H9 (cell line): ENCODE data around the gene TTC3. TPM values are rescaled to one million over a fixed set of nuclear protein-coding genes. Genes with fewer than 3 reads are reported as not detected.

ENCODE experiments used
- DNase-seq: peaks from one replicate; pipeline ENCODE4 v3.0.0-alpha.2; 2017
- H2AFZ ChIP-seq: one replicate; pipeline ENCODE4 v1.6.1; 2013; ENCODE audit warnings: mild to moderate bottlenecking, low read length, control low read depth, moderate library complexity
- H2AK5ac ChIP-seq: 2 replicates; pipeline ENCODE4 v1.6.1; 2013; ENCODE audit warnings: low read length, control low read depth, mixed read lengths; ENCODE audit not compliant: insufficient read length
- H2BK120ac ChIP-seq: one replicate; pipeline ENCODE4 v1.6.1; 2013; ENCODE audit warnings: low read depth, mild to moderate bottlenecking, low read length, control low read depth, inconsistent platforms; ENCODE audit not compliant: poor library complexity, severe bottlenecking
- H2BK12ac ChIP-seq: 2 replicates; pipeline ENCODE4 v1.6.1; 2013; ENCODE audit warnings: low read length, control low read depth, mixed read lengths, low read depth; ENCODE audit not compliant: insufficient read length
- H2BK15ac ChIP-seq: 2 replicates; pipeline ENCODE4 v1.6.1; 2013; ENCODE audit warnings: low read depth, low read length, control low read depth
- H2BK20ac ChIP-seq: one replicate; pipeline ENCODE4 v1.6.1; 2013; ENCODE audit warnings: low read depth, mild to moderate bottlenecking, low read length, control low read depth, inconsistent platforms; ENCODE audit not compliant: poor library complexity, severe bottlenecking
- H2BK5ac ChIP-seq: 2 replicates; pipeline ENCODE4 v1.6.1; 2013; ENCODE audit warnings: low read length, control low read depth, mixed read lengths; ENCODE audit not compliant: insufficient read length
- H3K14ac ChIP-seq: 2 replicates; pipeline ENCODE4 v1.6.1; 2013; ENCODE audit warnings: low read length, control low read depth; ENCODE audit not compliant: insufficient read depth
- H3K18ac ChIP-seq: 2 replicates; pipeline ENCODE4 v1.6.1; 2013; ENCODE audit warnings: low read depth, mild to moderate bottlenecking, mixed read lengths, low read length, control low read depth; ENCODE audit not compliant: insufficient read length
- H3K23ac ChIP-seq: 2 replicates; pipeline ENCODE4 v1.6.1; 2013; ENCODE audit warnings: low read length, control low read depth, mixed read lengths, low read depth; ENCODE audit not compliant: insufficient read length
- H3K23me2 ChIP-seq: 2 replicates; pipeline ENCODE4 v1.6.1; 2013; ENCODE audit warnings: low read depth, mild to moderate bottlenecking, mixed read lengths, low read length, control low read depth; ENCODE audit not compliant: insufficient read length, poor library complexity, severe bottlenecking
- H3K27ac ChIP-seq: 2 replicates; pipeline ENCODE4 v1.5.1; 2013; ENCODE audit warnings: low read length, control low read depth, mixed read lengths, low read depth; ENCODE audit not compliant: insufficient read length
- H3K27me3 ChIP-seq: 2 replicates; pipeline ENCODE4 v1.6.1; 2013; ENCODE audit warnings: low read length, control low read depth, inconsistent platforms; ENCODE audit not compliant: insufficient read depth
- H3K4ac ChIP-seq: 2 replicates; pipeline ENCODE4 v1.6.1; 2013; ENCODE audit warnings: low read depth, mild to moderate bottlenecking, control low read depth, inconsistent platforms, low read length, moderate library complexity
- H3K4me1 ChIP-seq: 2 replicates; pipeline ENCODE4 v1.6.1; 2013; ENCODE audit warnings: low read length, control low read depth, inconsistent platforms; ENCODE audit not compliant: insufficient read depth
- H3K4me2 ChIP-seq: 2 replicates; pipeline ENCODE4 v1.6.1; 2013; ENCODE audit warnings: low read length, control low read depth, mixed read lengths; ENCODE audit not compliant: insufficient read length, insufficient read depth
- H3K56ac ChIP-seq: 2 replicates; pipeline ENCODE4 v1.6.1; 2013; ENCODE audit warnings: low read depth, mild to moderate bottlenecking, mixed read lengths, low read length, control low read depth; ENCODE audit not compliant: insufficient read length
- H3K79me1 ChIP-seq: 2 replicates; pipeline ENCODE4 v1.6.1; 2013; ENCODE audit warnings: low read depth, mild to moderate bottlenecking, moderate library complexity, low read length, control low read depth, inconsistent platforms; ENCODE audit not compliant: insufficient read depth, poor library complexity, severe bottlenecking
- H3K79me2 ChIP-seq: 2 replicates; pipeline ENCODE4 v1.6.1; 2013; ENCODE audit warnings: low read length, control low read depth, inconsistent platforms; ENCODE audit not compliant: insufficient read depth
- H3K9ac ChIP-seq: 2 replicates; pipeline ENCODE4 v1.6.1; 2013; ENCODE audit warnings: low read length, control low read depth, mixed read lengths; ENCODE audit not compliant: insufficient read length; ENCODE audit errors: extremely low read depth
- H3K9me3 ChIP-seq: one replicate; pipeline ENCODE4 v1.6.1; 2013; ENCODE audit warnings: low read depth, low read length, inconsistent platforms; ENCODE audit not compliant: control insufficient read depth
- H3T11ph ChIP-seq: one replicate; pipeline ENCODE4 v1.6.1; 2013; ENCODE audit warnings: mild to moderate bottlenecking, low read length, control low read depth, inconsistent platforms
- H4K20me1 ChIP-seq: one replicate; pipeline ENCODE4 v1.6.1; 2013; ENCODE audit not compliant: control insufficient read depth, insufficient read length, insufficient read depth
- H4K5ac ChIP-seq: 2 replicates; pipeline ENCODE4 v1.6.1; 2013; ENCODE audit warnings: low read depth, mild to moderate bottlenecking, mixed read lengths, low read length, control low read depth; ENCODE audit not compliant: insufficient read length
- H4K8ac ChIP-seq: replicated peaks from 2 replicates; pipeline ENCODE4 v1.6.1; 2013; ENCODE audit warnings: low read length, control low read depth, mixed read lengths, low read depth; ENCODE audit not compliant: insufficient read length
- H4K91ac ChIP-seq: 2 replicates; pipeline ENCODE4 v1.6.1; 2013; ENCODE audit warnings: low read depth, mild to moderate bottlenecking, moderate library complexity, mixed read lengths, low read length, control low read depth; ENCODE audit not compliant: insufficient read length
- H3K27ac Mint-ChIP-seq, 3 experiments: 2 replicates in 2 of 3; 3 replicates in 1 of 3; pipeline ENCODE4 v1.8.0; 2020 to 2021; ENCODE audit warnings: mixed read lengths in 3 of 3, mild to moderate bottlenecking in 1 of 3, moderate library complexity in 1 of 3
- H3K27me3 Mint-ChIP-seq: 2 replicates; pipeline ENCODE4 v1.8.0; 2021; ENCODE audit warnings: low read depth, mild to moderate bottlenecking, moderate library complexity, mixed read lengths
- H3K36me3 Mint-ChIP-seq, 3 experiments: 2 replicates in 2 of 3; 3 replicates in 1 of 3; pipeline ENCODE4 v1.8.0; 2020 to 2021; ENCODE audit warnings: low read depth in 3 of 3, mixed read lengths in 3 of 3; ENCODE audit not compliant: insufficient read depth in 1 of 3
- H3K4me1 Mint-ChIP-seq, 2 experiments: 2 replicates each; pipeline ENCODE4 v1.8.0; 2020; ENCODE audit warnings: mixed read lengths in 2 of 2
- H3K4me3 Mint-ChIP-seq, 2 experiments: 2 replicates in 1 of 2; 3 replicates in 1 of 2; pipeline ENCODE4 v1.8.0; 2020 to 2021; ENCODE audit warnings: mild to moderate bottlenecking in 2 of 2, mixed read lengths in 2 of 2, moderate library complexity in 1 of 2
- H3K9me3 Mint-ChIP-seq, 2 experiments: 2 replicates in 1 of 2; 3 replicates in 1 of 2; pipeline ENCODE4 v1.8.0; 2020; ENCODE audit warnings: mild to moderate bottlenecking in 2 of 2, mixed read lengths in 2 of 2, moderate library complexity in 1 of 2
- CTCF ChIP-seq: fragments of 200-600 bp; sonication (generic); conservative IDR thresholded peaks from 3 replicates; pipeline ENCODE4 v1.8.0; 2021; ENCODE audit warnings: antibody characterized with exemption, mild to moderate bottlenecking
- WGBS: extraction: QIAGEN DNeasy Blood & Tissue Kit; methylation state at CpG from one replicate; pipeline ENCODE4 v1.1.7; 2013; ENCODE audit warnings: missing lambda C conversion rate, low lambda C conversion rate, mixed read lengths; ENCODE audit not compliant: insufficient read length; ENCODE audit errors: extremely low coverage; 5-methylcytosine and 5-hydroxymethylcytosine counted together
- total RNA-seq: library from RNA; stranded (reverse); gene quantifications from 2 replicates; pipeline ENCODE4 v1.2.1, GENCODE V29; 2021

TTC3 gene
- total RNA-seq, 1 experiment from 2014 or later, result 46.5 TPM

- H2BK15ac ChIP-seq, result no peak overlapping the region
- peaks cover 55 to 87% (median 78%) of the 10 kb centered on the region in 3 experiments for H3K36me3 Mint-ChIP-seq
These were observed 152.1 kb downstream of the TTC3 start for GRCh38 chr21:37224861-37225839.

More at GRCh38 chr21:37224861-37225839, 152.1 kb downstream of the TTC3 start:
- H3K4me2 ChIP-seq, result no peak overlapping the region
- H3K4ac ChIP-seq, result no peak overlapping the region
- H2AFZ ChIP-seq, result no peak overlapping the region
- WGBS, result no CpG with 5 or more reads among the region's 21 CpGs
- peaks cover 4% of the 10 kb centered on the region for H3K9me3 ChIP-seq
- no peak overlapping the region for H3K27ac ChIP-seq
- no peak overlapping the region for H2BK12ac ChIP-seq
- no peak overlapping the region for H2BK20ac ChIP-seq
- no peak overlapping the region for H3K4me3 Mint-ChIP-seq
- H3K27ac Mint-ChIP-seq, result no peak overlapping the region; a peak in 1 of 7 replicates
- H3K9me3 Mint-ChIP-seq, result peaks cover 2 to 16% of the 10 kb centered on the region in 2 experiments; a peak in 3 of 5 replicates
- no peak overlapping the region for H3K18ac ChIP-seq
- H3K27me3 ChIP-seq, result no peaks in the 10 kb centered on the region
- no peak overlapping the region for H2BK120ac ChIP-seq
- H4K91ac ChIP-seq, result no peak overlapping the region
- peaks cover 7% of the 10 kb centered on the region for H3K27me3 Mint-ChIP-seq
- TF ChIP-seq CTCF, result no peak
- H3K14ac ChIP-seq, result no peak overlapping the region
- no peaks in the 10 kb centered on the region for H3K79me1 ChIP-seq
- no peak overlapping the region for H2BK5ac ChIP-seq
- no peak overlapping the region for H3K56ac ChIP-seq
- no peak for DNase-seq
- no peaks in the 10 kb centered on the region for H3K4me1 ChIP-seq
- no peaks in the 10 kb centered on the region for H4K20me1 ChIP-seq
- H3K79me2 ChIP-seq, result no peaks in the 10 kb centered on the region
- no peak overlapping the region for H3K23ac ChIP-seq
- no peak overlapping the region for H3T11ph ChIP-seq
- peaks cover 9% of the 10 kb centered on the region for H3K23me2 ChIP-seq
- no peak overlapping the region for H3K9ac ChIP-seq
- no peaks in the 10 kb centered on the region for H3K4me1 Mint-ChIP-seq
- H4K8ac ChIP-seq, result no peak overlapping the region
- H2AK5ac ChIP-seq, result no peak overlapping the region
- H4K5ac ChIP-seq, result no peak overlapping the region
